Brain microvascular endothelial cell (primary cell): ENCODE measurements around the gene PRKRIP1.
"Not testable (repeated sequence)": the region's sequence is repeated elsewhere in the genome, so short reads cannot be mapped to it uniquely, and the experiment has no call there.

Source experiments
- DNase-seq: peaks from one replicate; pipeline ENCODE4 v3.0.0-alpha.2; 2020
- H3K27ac ChIP-seq: fragments of 250-450 bp; sonication (Bioruptor Pico); 2 replicates; pipeline ENCODE4 v1.5.1; 2020; ENCODE audit warnings: mild to moderate bottlenecking, moderate library complexity
- H3K27me3 ChIP-seq: fragments of 250-450 bp; sonication (Bioruptor Pico); replicated peaks from 2 replicates; pipeline ENCODE4 v1.5.1; 2020; ENCODE audit warnings: mild to moderate bottlenecking
- H3K36me3 ChIP-seq: fragments of 250-450 bp; sonication (Bioruptor Pico); replicated peaks from 2 replicates; pipeline ENCODE4 v1.5.1; 2020; ENCODE audit warnings: mild to moderate bottlenecking
- H3K4me3 ChIP-seq: 2 replicates; pipeline ENCODE4 v1.5.1; 2011; ENCODE audit warnings: low read depth, mild to moderate bottlenecking, control low read depth, low read length, moderate library complexity
- in situ Hi-C: cut with HindIII; loops from 2 replicates; pipeline ENCODE4 v1.10.0; 2017; ENCODE audit warnings: low sequenced_read_pairs, low pct_ligation_motif_present
- TF ChIP-seq, protein P1 (sequence below): IDR thresholded peaks from 2 replicates; pipeline ENCODE4 v1.5.1; 2011; ENCODE audit warnings: low read depth, mild to moderate bottlenecking, moderate library complexity, low read length, control low read depth, inconsistent platforms; ENCODE audit errors: missing control alignments

Gene PRKRIP1

GRCh38 chr7:102376964-102377466 is 19.1 kb upstream of the PRKRIP1 start:
- in situ Hi-C loops: no loop called here
- Histone ChIP-seq H3K36me3 (peaks cover 21% of the 10 kb centered on the region), H3K27me3 (no peaks in the 10 kb centered on the region), H3K27ac (no peak overlapping the region), H3K4me3 (no peak overlapping the region)
- no peak for DNase-seq
- TF ChIP-seq, protein P1, sequence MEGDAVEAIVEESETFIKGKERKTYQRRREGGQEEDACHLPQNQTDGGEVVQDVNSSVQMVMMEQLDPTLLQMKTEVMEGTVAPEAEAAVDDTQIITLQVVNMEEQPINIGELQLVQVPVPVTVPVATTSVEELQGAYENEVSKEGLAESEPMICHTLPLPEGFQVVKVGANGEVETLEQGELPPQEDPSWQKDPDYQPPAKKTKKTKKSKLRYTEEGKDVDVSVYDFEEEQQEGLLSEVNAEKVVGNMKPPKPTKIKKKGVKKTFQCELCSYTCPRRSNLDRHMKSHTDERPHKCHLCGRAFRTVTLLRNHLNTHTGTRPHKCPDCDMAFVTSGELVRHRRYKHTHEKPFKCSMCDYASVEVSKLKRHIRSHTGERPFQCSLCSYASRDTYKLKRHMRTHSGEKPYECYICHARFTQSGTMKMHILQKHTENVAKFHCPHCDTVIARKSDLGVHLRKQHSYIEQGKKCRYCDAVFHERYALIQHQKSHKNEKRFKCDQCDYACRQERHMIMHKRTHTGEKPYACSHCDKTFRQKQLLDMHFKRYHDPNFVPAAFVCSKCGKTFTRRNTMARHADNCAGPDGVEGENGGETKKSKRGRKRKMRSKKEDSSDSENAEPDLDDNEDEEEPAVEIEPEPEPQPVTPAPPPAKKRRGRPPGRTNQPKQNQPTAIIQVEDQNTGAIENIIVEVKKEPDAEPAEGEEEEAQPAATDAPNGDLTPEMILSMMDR: no peak

DNA sequence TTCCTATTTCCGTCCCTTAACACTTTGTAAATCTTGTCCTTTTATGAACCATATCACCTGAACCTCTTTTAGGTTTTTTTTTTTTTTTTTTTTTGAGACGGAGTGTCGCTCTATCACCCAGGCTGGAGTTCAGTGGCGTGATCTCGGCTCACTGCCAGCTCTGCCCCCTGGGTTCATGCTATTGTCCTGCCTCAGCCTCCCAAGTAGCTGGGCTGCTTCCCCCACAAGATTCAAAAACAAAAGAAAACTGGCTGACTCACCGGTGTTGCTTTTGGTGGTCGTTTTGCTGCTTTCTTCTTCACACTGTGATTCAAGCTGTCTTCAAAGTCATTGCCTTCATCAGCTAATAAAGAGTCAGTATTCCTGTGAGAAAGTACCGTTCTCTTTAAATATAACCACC is 15.3 kb upstream of the PRKRIP1 start:
- H3K27ac ChIP-seq, H3K27me3 ChIP-seq, in situ Hi-C loops, DNase-seq, H3K4me3 ChIP-seq: not testable (repeated sequence)
- H3K36me3 ChIP-seq: peaks cover 21% of the 10 kb centered on the region

DNA sequence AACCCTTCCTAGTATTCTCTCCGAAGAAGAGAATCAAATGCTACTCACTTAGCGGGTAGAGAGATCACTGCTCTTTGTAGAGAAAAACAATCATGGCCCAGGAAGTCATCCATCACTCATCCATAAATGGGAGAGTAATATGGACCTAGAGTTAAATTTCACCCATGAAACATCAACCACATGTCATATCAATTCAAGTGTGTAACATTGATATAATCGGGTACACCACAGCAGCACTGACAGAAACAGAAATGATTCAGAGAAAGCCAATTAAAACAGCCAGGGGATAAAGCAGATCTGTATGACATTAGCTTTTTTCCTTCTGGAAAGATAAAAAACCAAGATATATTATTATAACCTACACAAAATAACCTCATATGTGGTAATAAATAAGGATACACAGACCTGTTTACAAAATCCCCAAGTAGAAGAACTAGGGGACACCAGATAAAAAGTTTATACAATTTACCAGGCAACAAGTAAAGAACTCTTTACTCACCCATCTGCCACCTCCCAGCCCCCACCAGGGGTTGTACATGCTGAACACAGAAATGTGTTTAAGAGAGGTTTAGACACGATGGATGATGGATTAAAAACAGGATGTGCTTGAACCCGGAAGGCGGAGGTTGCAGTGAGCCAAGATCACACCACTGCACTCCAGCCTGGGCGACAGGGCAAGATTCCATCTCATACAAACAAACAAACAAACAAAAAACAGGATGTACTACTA is 14.3 kb upstream of the PRKRIP1 start:
- H3K27me3 ChIP-seq, H3K27ac ChIP-seq, in situ Hi-C loops, H3K4me3 ChIP-seq, DNase-seq: not testable (repeated sequence)
- H3K36me3 ChIP-seq: peaks cover 21% of the 10 kb centered on the region

GRCh38 chr7:102387064-102387463 is 9.1 kb upstream of the PRKRIP1 start:
- Histone ChIP-seq H3K4me3 (no peak overlapping the region), H3K27ac (no peak overlapping the region), H3K27me3 (no peaks in the 10 kb centered on the region), H3K36me3 (peaks cover 7% of the 10 kb centered on the region)
- in situ Hi-C loops: no loop called here
- TF ChIP-seq, protein P1: no peak
- no peak for DNase-seq

GRCh38 chr7:102389810-102390209 is 6.4 kb upstream of the PRKRIP1 start:
- DNase-seq: no peak
- Histone ChIP-seq H3K27ac (no peak overlapping the region), H3K36me3 (peaks cover 12% of the 10 kb centered on the region), H3K27me3 (no peaks in the 10 kb centered on the region), H3K4me3 (no peak overlapping the region)
- TF ChIP-seq, protein P1: no peak
- in situ Hi-C loops: loop anchor here (10.0 kb wide), 1 partner anchor 105 kb away; the partner anchor contains the start of gene SH2B2

DNA sequence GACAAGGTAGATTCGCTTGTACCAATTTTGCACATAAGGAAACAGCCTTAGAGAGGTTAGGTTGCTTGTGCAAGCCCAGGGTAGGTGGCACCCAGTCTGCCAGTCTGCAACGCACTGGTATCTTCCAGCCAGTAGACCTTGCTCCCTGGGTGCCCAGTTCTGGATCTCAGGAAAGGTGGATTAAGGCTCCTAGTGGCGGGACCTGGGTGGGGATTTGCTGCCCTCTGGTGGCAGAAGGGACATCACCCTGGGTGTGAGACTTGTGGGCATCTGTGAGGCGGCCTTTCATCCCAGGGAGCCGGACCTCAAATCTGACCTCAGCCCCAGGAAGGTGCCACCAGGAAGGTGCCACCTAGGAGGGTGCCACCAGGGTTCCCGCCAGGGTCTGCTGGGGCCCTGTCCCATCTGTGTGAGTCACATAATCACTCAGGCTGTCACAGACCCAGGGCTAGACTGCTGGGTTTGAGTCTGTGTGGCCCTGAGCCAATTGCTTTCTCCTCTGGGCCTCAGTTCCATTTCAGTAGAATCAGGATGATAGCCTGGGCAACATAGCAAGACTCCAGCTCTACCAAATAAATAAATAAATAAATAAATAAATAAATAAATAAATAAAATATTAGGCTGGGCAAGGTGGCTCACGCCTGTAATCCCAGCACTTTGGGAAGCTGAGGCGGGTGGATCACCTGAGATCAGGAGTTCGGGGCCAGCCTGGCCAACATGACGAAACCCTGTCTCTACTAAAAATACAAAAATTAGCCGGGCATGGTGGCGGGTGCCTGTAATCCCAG is 5.3 kb upstream of the PRKRIP1 start:
- Histone ChIP-seq H3K36me3 (peaks cover 12% of the 10 kb centered on the region), H3K4me3 (no peak overlapping the region), H3K27ac (no peak overlapping the region), H3K27me3 (no peaks in the 10 kb centered on the region)
- TF ChIP-seq, protein P1: peak; percentile 98
- in situ Hi-C loops: loop anchor here (10.0 kb wide), 1 partner anchor 106 kb away; the partner anchor contains the start of gene SH2B2
- DNase-seq: peak; percentile 60
